ENCODE data around the gene BRICD5.

BRICD5 gene

GRCh38 chr16:2237102-2237482, 26.4 kb upstream of the BRICD5 start:
- DNase-seq = no peak

- DNase-seq = no peak
Measured at GRCh38 chr16:2236337-2237101, 25.9 kb upstream of the BRICD5 start, which contains the start of gene DNASE1L2. Gene DNASE1L2 (plus strand): TSS chr16:2236444. CDS start chr16:2236817, 373 bp downstream.

- DNase-seq = no peak
Measured at GRCh38 chr16:2235695-2236336, 25.2 kb upstream of the BRICD5 start.

GRCh38 chr16:2235234-2235651, 24.6 kb upstream of the BRICD5 start:
- DNase-seq = no peak

- no peak for DNase-seq
Measured at GRCh38 chr16:2234813-2235170, 24.1 kb upstream of the BRICD5 start.

- DNase-seq = no peak
Measured at GRCh38 chr16:2233872-2234812, 23.5 kb upstream of the BRICD5 start.

- no peak for DNase-seq
Measured at GRCh38 chr16:2233046-2233775, 22.5 kb upstream of the BRICD5 start.

- DNase-seq = no peak
Measured at GRCh38 chr16:2232094-2232990, 21.7 kb upstream of the BRICD5 start.

GRCh38 chr16:2231016-2231931, 20.6 kb upstream of the BRICD5 start:
- DNase-seq = no peak

- no peak for DNase-seq
Measured at GRCh38 chr16:2230376-2230775, 19.7 kb upstream of the BRICD5 start.

GRCh38 chr16:2229632-2230250, 19.1 kb upstream of the BRICD5 start:
- no peak for DNase-seq

- no peak for DNase-seq
Measured at GRCh38 chr16:2229091-2229490, 18.4 kb upstream of the BRICD5 start.

GRCh38 chr16:2228161-2228824, 17.6 kb upstream of the BRICD5 start:
- no peak for DNase-seq

- no peak for DNase-seq
Measured at GRCh38 chr16:2226918-2227317, 16.3 kb upstream of the BRICD5 start.

GRCh38 chr16:2226245-2226793, 15.7 kb upstream of the BRICD5 start:
- no peak for DNase-seq

- peak; percentile 75 for DNase-seq
Measured at GRCh38 chr16:2223942-2224486, 13.4 kb upstream of the BRICD5 start.

- peak; percentile 100 for DNase-seq
Measured at GRCh38 chr16:2223221-2223941, 12.7 kb upstream of the BRICD5 start, which contains the start of gene E4F1. Gene E4F1 (plus strand): TSS chr16:2223591. CDS start chr16:2223614, 23 bp downstream.

- DNase-seq = no peak
Measured at GRCh38 chr16:2216330-2216729, 5.7 kb upstream of the BRICD5 start.
